K562 (cell line): ENCODE data around the gene TAF1A. TPM values are rescaled to one million over a fixed set of nuclear protein-coding genes. Genes with fewer than 3 reads are reported as not detected.

Experiments used
- ATAC-seq: fragments of 200-7000 bp; cut with Tn5 transposase; 3 replicates; pipeline ENCODE4 v1.9.1; 2020; ENCODE audit warnings: moderate library complexity
- BruUV-seq: library from RNA; stranded (reverse); fragments of 400-500 nt; replicated peaks from 2 replicates; lab custom pipeline; 2021; lab: Mats Ljungman, UMichigan
- CTCF ChIA-PET: fragments of 300-600 bp; formaldehyde crosslinking; extraction: SDS; loops from one replicate; lab custom pipeline; 2021; ENCODE audit warnings: low intra/inter-chr PET ratio; lab: Yijun Ruan, JAX
- POLR2A ChIA-PET: fragments of 300-600, 350-650 bp; sonication (Branson Sonifier 250); formaldehyde crosslinking; extraction: SDS; loops from one replicate; lab custom pipeline; 2021; ENCODE audit warnings: antibody characterized with exemption, inconsistent platforms; lab: Yijun Ruan, JAX
- DNase-seq, 4 experiments: peaks; one replicate each; pipeline versions ENCODE4 v3.0.0 to v3.0.0-alpha.2; 2011 to 2018; ENCODE audit warnings: low spot score in 3 of 4, mixed read lengths in 3 of 4; ENCODE audit errors: extremely low read depth in 1 of 4
- FAIRE-seq: peaks from 2 replicates; lab custom pipeline; 2011; peaks lifted over from hg19 to GRCh38; lab: Jason Lieb, UNC
- H2AFZ ChIP-seq: 2 replicates; pipeline ENCODE4 v1.6.0; 2011; ENCODE audit warnings: low read depth, low read length, control low read depth, inconsistent platforms
- H3K27ac ChIP-seq: fragments of 200-600 bp; 3 replicates; pipeline ENCODE4 v1.8.0; 2011; ENCODE audit warnings: low read depth, mild to moderate bottlenecking, control low read depth, inconsistent platforms, low read length, moderate library complexity, mixed read lengths; ENCODE audit errors: extremely low read depth
- H3K27me3 ChIP-seq, 2 experiments: fragments of 300-600 bp in 1 of 2; 2 replicates in 1 of 2; 3 replicates in 1 of 2; pipeline versions ENCODE4 v1.6.0 to v1.8.0; 2011; ENCODE audit warnings: inconsistent platforms in 2 of 2, low read length in 2 of 2, mild to moderate bottlenecking in 1 of 2, mixed read lengths in 1 of 2, moderate library complexity in 1 of 2; ENCODE audit not compliant: control insufficient read depth in 2 of 2, insufficient read depth in 2 of 2
- H3K36me3 ChIP-seq: fragments of 300-600 bp; 3 replicates; pipeline ENCODE4 v1.8.0; 2011; ENCODE audit warnings: mild to moderate bottlenecking, low read length, inconsistent platforms; ENCODE audit not compliant: control insufficient read depth, insufficient read depth
- H3K4me1 ChIP-seq, 2 experiments: fragments of 200-600 bp in 1 of 2; replicated peaks in 1 of 2; 2 replicates in 1 of 2; 3 replicates in 1 of 2; pipeline versions ENCODE4 v1.5.1 to v1.8.0; 2011; ENCODE audit warnings: inconsistent platforms in 2 of 2, low read length in 2 of 2, mild to moderate bottlenecking in 1 of 2, mixed read lengths in 1 of 2, moderate library complexity in 1 of 2; ENCODE audit not compliant: control insufficient read depth in 2 of 2, insufficient read depth in 2 of 2
- H3K4me2 ChIP-seq: 2 replicates; pipeline ENCODE4 v1.6.1; 2011; ENCODE audit warnings: low read length, control low read depth, inconsistent platforms, mixed read lengths; ENCODE audit not compliant: insufficient read depth
- H3K4me3 ChIP-seq: fragments of 200-600 bp; sonication (generic), shearing (Covaris generic); 2 replicates; pipeline ENCODE4 v1.5.1; 2016; ENCODE audit warnings: control low read depth, inconsistent platforms
- H3K79me2 ChIP-seq: fragments of 200-600 bp; 3 replicates; pipeline ENCODE4 v1.8.0; 2011; ENCODE audit warnings: low read length, inconsistent platforms; ENCODE audit not compliant: control insufficient read depth, insufficient read depth
- H3K9ac ChIP-seq, 2 experiments: 2 replicates each; pipeline versions ENCODE4 v1.6.0 to v1.6.1; 2011; ENCODE audit warnings: low read depth in 2 of 2, low read length in 2 of 2, control low read depth in 1 of 2, inconsistent platforms in 1 of 2, mild to moderate bottlenecking in 1 of 2, mixed read lengths in 1 of 2; ENCODE audit not compliant: insufficient read depth in 1 of 2
- H3K9me1 ChIP-seq: one replicate; pipeline ENCODE4 v1.6.0; 2011; ENCODE audit warnings: inconsistent platforms, mild to moderate bottlenecking, low read length, moderate library complexity; ENCODE audit not compliant: control insufficient read depth, insufficient read depth
- H3K9me3 ChIP-seq: replicated peaks from 2 replicates; pipeline ENCODE4 v1.5.1; 2011; ENCODE audit warnings: low read depth, low read length, inconsistent platforms; ENCODE audit not compliant: control insufficient read depth, insufficient read depth
- H4K20me1 ChIP-seq: replicated peaks from 2 replicates; pipeline ENCODE4 v1.6.1; 2011; ENCODE audit warnings: low read length, inconsistent platforms, mixed read lengths; ENCODE audit not compliant: control insufficient read depth, insufficient read depth
- E2F1 ChIP-seq: sonication (generic); formaldehyde crosslinking; IDR thresholded peaks from 2 replicates; pipeline ENCODE4 v1.8.1; 2023; ENCODE audit warnings: mild to moderate bottlenecking, missing genetic modification reagents, moderate library complexity
- IFI16 ChIP-seq: fragments of 250-450 bp; sonication (Bioruptor Pico); IDR thresholded peaks from 2 replicates; pipeline ENCODE4 v2.1.2; 2022; ENCODE audit warnings: mild to moderate bottlenecking, inconsistent platforms
- IRF2 ChIP-seq: sonication (generic); formaldehyde crosslinking; IDR thresholded peaks from 2 replicates; pipeline ENCODE4 v1.8.1; 2022; ENCODE audit warnings: mild to moderate bottlenecking, missing genetic modification reagents
- MCM2 ChIP-seq: fragments of 450-650 bp; IDR thresholded peaks from 2 replicates; pipeline ENCODE4 v1.6.1; 2017; ENCODE audit warnings: low read depth, mild to moderate bottlenecking
- SIN3A ChIP-seq, 2 experiments: fragments of 150-350 bp in 1 of 2; IDR thresholded peaks; 2 replicates each; pipeline ENCODE4 v1.6.1; 2011 to 2016; ENCODE audit warnings: borderline replicate concordance in 2 of 2, low read depth in 2 of 2, low read length in 2 of 2, mild to moderate bottlenecking in 2 of 2, moderate library complexity in 2 of 2; ENCODE audit not compliant: control insufficient read depth in 1 of 2
- ZBTB11 ChIP-seq, 3 experiments: fragments of 200-800 bp in 1 of 3; fragments of 250-450 bp in 1 of 3; fragments of 450-650 bp in 1 of 3; sonication (Bioruptor Pico) in 1 of 3; sonication (Bioruptor generic) in 1 of 3; formaldehyde crosslinking in 1 of 3; IDR thresholded peaks; 2 replicates each; pipeline versions ENCODE4 v1.6.1 to v1.8.0; 2016 to 2022; ENCODE audit warnings: mild to moderate bottlenecking in 2 of 3, missing genetic modification characterization in 2 of 3, missing compliant biosample characterization in 1 of 3, moderate library complexity in 1 of 3
- ZC3H4 ChIP-seq: sonication (generic); formaldehyde crosslinking; IDR thresholded peaks from 2 replicates; pipeline ENCODE4 v1.9.0; 2021; ENCODE audit warnings: missing genetic modification reagents, borderline replicate concordance
- ZNF778 ChIP-seq: fragments of 450-650 bp; formaldehyde crosslinking; IDR thresholded peaks from 2 replicates; pipeline ENCODE4 v1.4.0; 2020; ENCODE audit warnings: mild to moderate bottlenecking, moderate library complexity
- WGBS: fragments of 100-300 bp; shearing (Covaris generic); methylation state at CpG from one replicate; pipeline ENCODE4 v1.1.6; 2016; ENCODE audit warnings: low coverage, mixed read lengths; ENCODE audit not compliant: insufficient coverage; ENCODE audit errors: missing lambda C conversion rate; 5-methylcytosine and 5-hydroxymethylcytosine counted together
- in situ Hi-C: fragments of 300-500 bp; cut with MboI; formaldehyde crosslinking; loops from 4 replicates; pipeline ENCODE4 v1.15.0; 2018; ENCODE audit warnings: inconsistent platforms, mixed read lengths
- intact Hi-C: fragments of 100-400 bp; cut with micrococcal nuclease; formaldehyde crosslinking; loops from 2 replicates; pipeline ENCODE4 v1.14.2; 2022
- polyA plus RNA-seq, 8 experiments: library from polyadenylated mRNA; depleted of rRNA in 4 of 8; stranded (reverse) in 5 of 8; unstranded in 3 of 8; fragments of >200 nt; fragmentation: Nextera tagmentation in 2 of 8; fragmentation: Illumina TruSeq in 1 of 8; extraction: Ambion mirVana in 2 of 8; extraction: Trizol in 1 of 8; gene quantifications; 2 replicates each; pipeline versions ENCODE4 v1.2.1 to v1.2.3, GENCODE V29; 2011 to 2014; ENCODE audit warnings: inconsistent platforms in 1 of 8, missing spikeins in 1 of 8
- total RNA-seq, 7 experiments: library from RNA; depleted of rRNA in 6 of 7; stranded (reverse); fragments of >200 nt in 6 of 7; fragmentation: Illumina TruSeq in 2 of 7; extraction: Trizol in 2 of 7; gene quantifications; 2 replicates each; pipeline versions ENCODE4 v1.2.1 to v1.2.3, GENCODE V29; 2011 to 2021; ENCODE audit warnings: low replicate concordance in 1 of 7

Gene TAF1A
- total and polyA plus RNA-seq, 9 of the 15 experiments (the other 6 are each of a cell fraction or from before 2014, with no cell fraction given), result 17.8 to 36.8 (median 25.3) TPM

- Histone ChIP-seq H3K4me2 (no peak overlapping the region), H2AFZ (no peak overlapping the region), H3K4me3 (no peak overlapping the region), H3K9me1 (no peaks in the 10 kb centered on the region), H3K9ac (no peak overlapping the region), H3K9me3 (no peaks in the 10 kb centered on the region), H3K27ac (no peak overlapping the region), H3K27me3 (no peaks in the 10 kb centered on the region), H4K20me1 (no peaks in the 10 kb centered on the region), H3K79me2 (no peaks in the 10 kb centered on the region), H3K4me1 (no peaks in the 10 kb centered on the region; a peak in 1 of 5 replicates), H3K36me3 (peaks cover 53% of the 10 kb centered on the region)
- no peak for FAIRE-seq
- no peak for ATAC-seq
- no peak for DNase-seq
- intact Hi-C loops (no loop called here), in situ Hi-C loops (no loop called here)
- TF ChIP-seq IRF2 (CRISPR knock-in tag) (no peak), MCM2 (no peak), ZC3H4 (CRISPR knock-in tag) (no peak), ZBTB11 (CRISPR knock-in tag; IDR thresholded peaks at IDR 0.05) (no peak), ZNF778 (CRISPR knock-in tag) (no peak), SIN3A (IDR thresholded peaks at IDR 0.05; ENCODE audit: borderline replicate concordance in 2 of 2, control insufficient read depth in 1 of 2, low read depth in 2 of 2, low read length in 2 of 2) (no peak), IFI16 (CRISPR knock-in tag) (no peak), E2F1 (no peak)
- BruUV-seq, result no TSS peak
- WGBS, result 60% methylated on average over 2 of the region's 2 CpGs
- ChIA-PET POLR2A (interaction anchor here (1.0 to 1.2 kb wide), 2 partner anchors 15 to 34 kb away, joined by 3 read pairs; partner anchors contain the start of gene TAF1A), CTCF (no interaction called here)
Measured at GRCh38 chr1:222555992-222556615, 33.6 kb downstream of the TAF1A start.
